GM12878 (cell line): ENCODE data around the gene BARX2. TPM values are rescaled to one million over a fixed set of nuclear protein-coding genes. Genes with fewer than 3 reads are reported as not detected.

ENCODE experiments used
- ATAC-seq: fragments of 200-7000 bp; cut with Tn5 transposase; 3 replicates; pipeline ENCODE4 v1.9.1; 2020; ENCODE audit warnings: mild to moderate bottlenecking, moderate library complexity
- BruUV-seq: library from RNA; stranded (reverse); fragments of 400-500 nt; replicated peaks from 2 replicates; lab custom pipeline; 2021; lab: Mats Ljungman, UMichigan
- CTCF ChIA-PET: fragments of 300-600 bp; sonication (Branson Sonifier 250); formaldehyde crosslinking; extraction: SDS; loops from one replicate; lab custom pipeline; 2021; ENCODE audit warnings: inconsistent platforms; lab: Yijun Ruan, JAX
- POLR2A ChIA-PET: fragments of 350-600 bp; formaldehyde crosslinking; extraction: SDS; loops from one replicate; lab custom pipeline; 2021; ENCODE audit warnings: inconsistent platforms; lab: Charles Lee
- RAD21 ChIA-PET: fragments of 300-600 bp; sonication (Branson Sonifier 250); formaldehyde crosslinking; loops from one replicate; lab custom pipeline; 2023; ENCODE audit warnings: antibody characterized with exemption; ENCODE audit not compliant: unreplicated experiment; lab: Charles Lee
- SMC1A ChIA-PET: fragments of 300-600 bp; sonication (Branson Sonifier 250); formaldehyde crosslinking; loops from one replicate; lab custom pipeline; 2023; ENCODE audit not compliant: unreplicated experiment, uncharacterized antibody; lab: Charles Lee
- DNase-seq: peaks from one replicate; pipeline ENCODE4 v3.0.0-alpha.2; 2011; ENCODE audit warnings: low read depth, low spot score
- FAIRE-seq: peaks from 3 replicates; lab custom pipeline; 2011; peaks lifted over from hg19 to GRCh38; lab: Jason Lieb, UNC
- H2AFZ ChIP-seq: 2 replicates; pipeline ENCODE4 v1.6.0; 2011; ENCODE audit warnings: low read depth, low read length, control low read depth; ENCODE audit not compliant: control insufficient read depth
- H3K27ac ChIP-seq: 2 replicates; pipeline ENCODE4 v1.5.1; 2011; ENCODE audit warnings: control low read depth; ENCODE audit not compliant: control insufficient read depth, insufficient read depth
- H3K27me3 ChIP-seq, 2 experiments: replicated peaks in 1 of 2; 2 replicates each; pipeline versions ENCODE4 v1.6.0 to v1.6.1; 2011; ENCODE audit warnings: low read length in 1 of 2; ENCODE audit not compliant: control insufficient read depth in 2 of 2, insufficient read depth in 2 of 2
- H3K36me3 ChIP-seq, 2 experiments: 2 replicates each; pipeline ENCODE4 v1.5.1; 2011; ENCODE audit warnings: low read length in 1 of 2; ENCODE audit not compliant: control insufficient read depth in 2 of 2, insufficient read depth in 2 of 2
- H3K4me1 ChIP-seq: 2 replicates; pipeline ENCODE4 v1.6.1; 2011; ENCODE audit warnings: mild to moderate bottlenecking, low read length, moderate library complexity, mixed read lengths; ENCODE audit not compliant: control insufficient read depth, insufficient read depth
- H3K4me2 ChIP-seq: 2 replicates; pipeline ENCODE4 v1.6.0; 2011; ENCODE audit warnings: control low read depth; ENCODE audit not compliant: control insufficient read depth, insufficient read depth
- H3K4me3 ChIP-seq: fragments of 200-600 bp; sonication (generic); 2 replicates; pipeline ENCODE4 v1.5.1; 2016
- H3K79me2 ChIP-seq: 2 replicates; pipeline ENCODE4 v1.6.0; 2011; ENCODE audit warnings: low read length; ENCODE audit not compliant: control insufficient read depth, insufficient read depth
- H3K9ac ChIP-seq: 2 replicates; pipeline ENCODE4 v1.8.0; 2011; ENCODE audit warnings: low read length, control low read depth, mixed read lengths; ENCODE audit not compliant: control insufficient read depth, insufficient read depth
- H3K9me3 ChIP-seq: replicated peaks from 3 replicates; pipeline ENCODE4 v1.5.1; 2011; ENCODE audit warnings: mild to moderate bottlenecking, low read length; ENCODE audit not compliant: control insufficient read depth, insufficient read depth
- H4K20me1 ChIP-seq: 2 replicates; pipeline ENCODE4 v1.6.0; 2011; ENCODE audit not compliant: control insufficient read depth, insufficient read depth
- BMI1 ChIP-seq: fragments of 450-650 bp; IDR thresholded peaks from 2 replicates; pipeline ENCODE4 v1.6.1; 2016; ENCODE audit warnings: mild to moderate bottlenecking, moderate library complexity, borderline replicate concordance
- CBX5 ChIP-seq: sonication (generic); IDR thresholded peaks from 2 replicates; pipeline ENCODE4 v1.6.1; 2016; ENCODE audit warnings: low read depth, moderate library complexity, mild to moderate bottlenecking, inconsistent platforms
- DPF2 ChIP-seq: fragments of 450-650 bp; IDR thresholded peaks from 2 replicates; pipeline ENCODE4 v1.6.1; 2017; ENCODE audit warnings: mild to moderate bottlenecking
- E4F1 ChIP-seq: fragments of 450-650 bp; IDR thresholded peaks from 2 replicates; pipeline ENCODE4 v1.6.1; 2018; ENCODE audit warnings: borderline replicate concordance, mild to moderate bottlenecking; ENCODE audit not compliant: partially characterized antibody
- HDGF ChIP-seq: fragments of 450-650 bp; IDR thresholded peaks from 2 replicates; pipeline ENCODE4 v1.6.1; 2016; ENCODE audit warnings: antibody characterized with exemption
- IRF4 ChIP-seq: IDR thresholded peaks from 2 replicates; pipeline ENCODE4 v1.6.1; 2011; ENCODE audit warnings: low read depth, low read length
- MTA2 ChIP-seq: fragments of 450-650 bp; IDR thresholded peaks from 2 replicates; pipeline ENCODE4 v1.6.1; 2016; ENCODE audit warnings: low read depth, mild to moderate bottlenecking, moderate library complexity
- MTA3 ChIP-seq: IDR thresholded peaks from 2 replicates; pipeline ENCODE4 v1.6.1; 2012; ENCODE audit warnings: low read length, inconsistent platforms, borderline replicate concordance
- NFIC ChIP-seq: IDR thresholded peaks from 2 replicates; pipeline ENCODE4 v1.6.1; 2012; ENCODE audit warnings: low read depth, mild to moderate bottlenecking, inconsistent platforms, low read length, moderate library complexity
- NFYB ChIP-seq: IDR thresholded peaks from 2 replicates; pipeline ENCODE4 v1.6.1; 2011; ENCODE audit warnings: low read depth, mild to moderate bottlenecking, low read length, improper control_type of control experiment, moderate library complexity; ENCODE audit not compliant: insufficient read depth
- POLR2AphosphoS2 ChIP-seq: IDR thresholded peaks from 2 replicates; pipeline ENCODE4 v1.6.1; 2011; ENCODE audit warnings: low read depth, mild to moderate bottlenecking, low read length, improper control_type of control experiment, moderate library complexity
- POLR2AphosphoS5 ChIP-seq: IDR thresholded peaks from 2 replicates; pipeline ENCODE4 v1.6.1; 2011; ENCODE audit warnings: mild to moderate bottlenecking, low read length, inconsistent platforms
- RELA ChIP-seq: fragments of 450-650 bp; IDR thresholded peaks from 2 replicates; pipeline ENCODE4 v1.8.0; 2014; ENCODE audit warnings: borderline replicate concordance; ENCODE audit not compliant: partially characterized antibody
- SREBF2 ChIP-seq: IDR thresholded peaks from 2 replicates; pipeline ENCODE4 v1.6.1; 2012; ENCODE audit warnings: mild to moderate bottlenecking, low read length
- TBL1XR1 ChIP-seq: IDR thresholded peaks from 2 replicates; pipeline ENCODE4 v1.6.1; 2012; ENCODE audit warnings: low read depth, low read length, improper control_type of control experiment
- ZBTB11 ChIP-seq: fragments of 450-650 bp; formaldehyde crosslinking; IDR thresholded peaks from 2 replicates; pipeline ENCODE4 v1.5.0; 2022; ENCODE audit warnings: mild to moderate bottlenecking, missing genetic modification characterization
- WGBS: methylation state at CpG from one replicate; pipeline ENCODE4 v1.1.6; 2016; ENCODE audit warnings: low lambda C conversion rate; ENCODE audit not compliant: insufficient replicate concordance, insufficient coverage; ENCODE audit errors: missing lambda C conversion rate; 5-methylcytosine and 5-hydroxymethylcytosine counted together
- in situ Hi-C: fragments of 300-500 bp; cut with MboI; formaldehyde crosslinking; loops from 9 replicates; pipeline ENCODE4 v1.14.3; 2018; ENCODE audit warnings: mixed read lengths
- intact Hi-C: fragments of 100-400 bp; cut with micrococcal nuclease; formaldehyde crosslinking; loops from one replicate; pipeline ENCODE4 v1.14.2; 2022; ENCODE audit not compliant: unreplicated experiment
- polyA plus RNA-seq, 11 experiments: library from polyadenylated mRNA; depleted of rRNA in 4 of 11; unstranded in 6 of 11; stranded (reverse) in 5 of 11; fragments of >200 nt; fragmentation: Nextera tagmentation in 4 of 11; fragmentation: Illumina TruSeq in 1 of 11; extraction: Ambion mirVana in 4 of 11; extraction: Trizol in 1 of 11; gene quantifications; 1 replicate in 1 of 11; 2 replicates in 10 of 11; pipeline versions ENCODE4 v1.2.1 to v1.2.3, GENCODE V29; 2011 to 2016; ENCODE audit warnings: inconsistent platforms in 2 of 11, missing spikeins in 2 of 11, low read depth in 1 of 11
- total RNA-seq, 4 experiments: library from RNA; depleted of rRNA in 3 of 4; stranded (reverse); fragments of >200 nt in 3 of 4; fragmentation: Illumina TruSeq in 1 of 4; extraction: Trizol in 1 of 4; gene quantifications; 2 replicates each; pipeline versions ENCODE4 v1.2.1 to v1.2.3, GENCODE V29; 2013 to 2021

BARX2 gene
- total and polyA plus RNA-seq, 10 of the 15 experiments (the other 5 are each of a cell fraction or from before 2014, with no cell fraction given) = 0.07 to 0.84 TPM; not detected in 8

- 10% methylated on average over 44 of the region's 66 CpGs for WGBS
- Histone ChIP-seq H3K4me2 (no peak overlapping the region), H4K20me1 (no peaks in the 10 kb centered on the region), H3K4me3 (no peak overlapping the region), H3K36me3 (no peaks in the 10 kb centered on the region), H3K9ac (no peak overlapping the region), H3K9me3 (no peaks in the 10 kb centered on the region), H3K79me2 (no peaks in the 10 kb centered on the region), H3K27me3 (peaks cover 14 to 26% of the 10 kb centered on the region in 2 experiments), H3K4me1 (no peaks in the 10 kb centered on the region), H2AFZ (no peak overlapping the region), H3K27ac (no peak overlapping the region)
- RAD21 ChIA-PET = no interaction called here
- no peak for ATAC-seq
- intact Hi-C loops (loop anchor here (5.0 kb wide), 1 partner anchor 322 kb away; no protein-coding TSS in a partner anchor), in situ Hi-C loops (no loop called here)
- SMC1A ChIA-PET = no interaction called here
- no peak for FAIRE-seq
- no TSS peak for BruUV-seq
- CTCF ChIA-PET = interaction anchor here (0.6 to 2.4 kb wide), 6 partner anchors 10 to 373 kb away, joined by 3 to 7 read pairs (median 4); no protein-coding TSS in a partner anchor
- no peak for DNase-seq
- POLR2A ChIA-PET = no interaction called here
- TF ChIP-seq SREBF2 = no peak
- no peak for TF ChIP-seq TBL1XR1
- no peak for TF ChIP-seq CBX5
- no peak for TF ChIP-seq E4F1
- no peak for TF ChIP-seq NFIC
- no peak for TF ChIP-seq MTA3
- TF ChIP-seq RELA = no peak
- no peak for TF ChIP-seq POLR2AphosphoS2
- TF ChIP-seq NFYB = no peak
- no peak for TF ChIP-seq BMI1
- no peak for TF ChIP-seq MTA2
- TF ChIP-seq DPF2 = no peak
- no peak for TF ChIP-seq IRF4
- no peak for TF ChIP-seq ZBTB11 (CRISPR knock-in tag)
- no peak for TF ChIP-seq POLR2AphosphoS5
- no peak for TF ChIP-seq HDGF
Observed at GRCh38 chr11:129374993-129375750, 476 bp upstream of the BARX2 start.
